Erythroblast (primary cell): ENCODE results near the gene CHRM1.

Experiments used
- GATA1 ChIP-seq: IDR thresholded peaks from 2 replicates; pipeline ENCODE4 v1.6.1; 2011; ENCODE audit warnings: low read depth, mild to moderate bottlenecking, control low read depth, low read length, moderate library complexity
- POLR2A ChIP-seq: IDR thresholded peaks from 2 replicates; pipeline ENCODE4 v1.6.1; 2011; ENCODE audit warnings: mild to moderate bottlenecking, low read length

DNA sequence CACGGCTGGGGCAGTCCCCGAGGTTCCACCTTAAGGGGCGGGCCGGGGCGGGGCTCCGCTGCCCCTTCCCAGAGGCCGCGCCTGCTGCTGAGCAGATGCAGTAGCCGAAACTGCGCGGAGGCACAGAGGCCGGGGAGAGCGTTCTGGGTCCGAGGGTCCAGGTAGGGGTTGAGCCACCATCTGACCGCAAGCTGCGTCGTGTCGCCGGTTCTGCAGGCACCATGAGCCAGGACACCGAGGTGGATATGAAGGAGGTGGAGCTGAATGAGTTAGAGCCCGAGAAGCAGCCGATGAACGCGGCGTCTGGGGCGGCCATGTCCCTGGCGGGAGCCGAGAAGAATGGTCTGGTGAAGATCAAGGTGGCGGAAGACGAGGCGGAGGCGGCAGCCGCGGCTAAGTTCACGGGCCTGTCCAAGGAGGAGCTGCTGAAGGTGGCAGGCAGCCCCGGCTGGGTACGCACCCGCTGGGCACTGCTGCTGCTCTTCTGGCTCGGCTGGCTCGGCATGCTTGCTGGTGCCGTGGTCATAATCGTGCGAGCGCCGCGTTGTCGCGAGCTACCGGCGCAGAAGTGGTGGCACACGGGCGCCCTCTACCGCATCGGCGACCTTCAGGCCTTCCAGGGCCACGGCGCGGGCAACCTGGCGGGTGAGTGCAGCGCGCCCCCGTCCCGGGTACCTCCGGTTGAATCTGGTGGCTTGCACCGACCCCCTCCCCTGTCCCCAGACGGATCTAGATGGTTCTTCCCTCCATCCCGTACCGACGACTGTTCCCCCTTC lies 40.2 kb downstream of the CHRM1 start, which contains the start of gene SLC3A2:
- TF ChIP-seq POLR2A (peak; percentile 99), GATA1 (no peak)
